ENCODE measurements around the gene IYD.
A peak's percentile ranks its signal among the peaks of the same experiment; 100 is the strongest.
"Not testable (repeated sequence)": the region's sequence is repeated elsewhere in the genome, so short reads cannot be mapped to it uniquely, and the experiment has no call there.

The IYD gene

GRCh38 chr6:150444308-150444707, 75.5 kb downstream of the IYD start:
- Histone ChIP-seq H3K9ac (ENCODE audit: insufficient read length) (no peak overlapping the region), H3K9me3 (ENCODE audit: low read depth, low read length) (no peaks in the 10 kb centered on the region), H3K27ac (no peak overlapping the region), H3K4me3 (no peak overlapping the region), H3K36me3 (ENCODE audit: insufficient read depth, low read length) (no peaks in the 10 kb centered on the region)
- TF ChIP-seq EZH2 (IDR thresholded peaks at IDR 0.05), result no peak
- TF ChIP-seq POLR2AphosphoS5 (IDR thresholded peaks at IDR 0.05; ENCODE audit: borderline replicate concordance, low read depth, low read length), result no peak
- no peak for TF ChIP-seq FOXP2 (optimal IDR thresholded peaks at IDR 0.05; ENCODE audit: control extremely low read depth, extremely low read length, insufficient read depth)
- DNase-seq (ENCODE audit: low read depth, low spot score), result no peak

DNA sequence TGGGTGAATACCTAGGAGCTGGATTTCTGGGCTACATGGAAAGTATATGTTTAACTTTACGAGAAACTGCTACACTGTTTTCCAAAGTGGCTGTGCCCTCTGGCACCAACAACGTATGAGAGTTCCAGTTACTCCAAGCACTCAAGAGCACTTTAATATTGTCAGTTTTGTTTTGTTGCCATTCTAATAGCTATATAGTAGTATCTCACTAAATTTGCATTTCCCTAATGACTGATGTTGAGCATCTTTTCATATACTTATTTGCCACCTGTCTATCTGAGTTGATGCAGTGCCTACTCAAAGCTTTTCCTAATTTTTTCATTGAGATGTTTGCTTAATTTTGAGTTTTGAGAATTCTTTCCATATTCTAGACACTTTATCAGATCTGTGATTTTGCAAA, 76.7 kb downstream of the IYD start:
- DNase-seq (ENCODE audit: low read depth, low spot score), result no peak
- TF ChIP-seq POLR2AphosphoS5 (IDR thresholded peaks at IDR 0.05; ENCODE audit: borderline replicate concordance, low read depth, low read length) (no peak), FOXP2 (optimal IDR thresholded peaks at IDR 0.05; ENCODE audit: control extremely low read depth, extremely low read length, insufficient read depth) (no peak), EZH2 (IDR thresholded peaks at IDR 0.05) (no peak)
- H3K36me3 ChIP-seq (ENCODE audit: insufficient read depth, low read length), result no peaks in the 10 kb centered on the region

GRCh38 chr6:150448221-150448620, 79.4 kb downstream of the IYD start:
- no peak for DNase-seq (ENCODE audit: low read depth, low spot score)
- Histone ChIP-seq H3K36me3 (ENCODE audit: insufficient read depth, low read length) (no peaks in the 10 kb centered on the region), H3K9me3 (ENCODE audit: low read depth, low read length) (no peaks in the 10 kb centered on the region), H3K9ac (ENCODE audit: insufficient read length) (no peak overlapping the region), H3K27ac (no peak overlapping the region), H3K4me3 (no peak overlapping the region)
- TF ChIP-seq FOXP2 (optimal IDR thresholded peaks at IDR 0.05; ENCODE audit: control extremely low read depth, extremely low read length, insufficient read depth) (no peak), POLR2AphosphoS5 (IDR thresholded peaks at IDR 0.05; ENCODE audit: borderline replicate concordance, low read depth, low read length) (no peak), EZH2 (IDR thresholded peaks at IDR 0.05) (no peak)

More for the DNA sequence above, 76.7 kb downstream of the IYD start:
- H3K27ac ChIP-seq, result no peak overlapping the region
- no peak overlapping the region for H3K9ac ChIP-seq (ENCODE audit: insufficient read length)
- no peaks in the 10 kb centered on the region for H3K9me3 ChIP-seq (ENCODE audit: low read depth, low read length)
- H3K4me3 ChIP-seq, result no peak overlapping the region

DNA sequence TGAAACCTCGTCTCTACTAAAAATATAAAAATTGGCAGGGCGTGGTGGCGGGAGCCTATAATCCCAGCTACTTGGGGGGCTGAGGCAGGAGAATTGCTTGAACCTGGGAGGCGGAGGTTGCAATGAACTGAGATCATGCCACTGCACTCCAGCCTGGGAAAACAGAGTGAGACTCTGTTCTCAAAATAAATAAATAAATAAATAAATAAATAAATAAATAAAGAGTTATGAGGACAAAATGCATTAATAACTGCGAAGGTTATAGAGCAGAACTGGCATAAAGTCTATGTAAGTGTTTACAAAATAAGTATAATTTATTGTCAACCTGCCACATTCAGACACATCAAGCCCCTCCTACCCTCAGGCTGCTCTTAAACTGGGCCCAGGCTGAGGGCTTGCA, 80.2 kb downstream of the IYD start:
- H3K9me3 ChIP-seq (ENCODE audit: low read depth, low read length); DNase-seq (ENCODE audit: low read depth, low spot score); H3K36me3 ChIP-seq (ENCODE audit: insufficient read depth, low read length); H3K27ac ChIP-seq; H3K9ac ChIP-seq (ENCODE audit: insufficient read length); H3K4me3 ChIP-seq: not testable (repeated sequence)

DNA sequence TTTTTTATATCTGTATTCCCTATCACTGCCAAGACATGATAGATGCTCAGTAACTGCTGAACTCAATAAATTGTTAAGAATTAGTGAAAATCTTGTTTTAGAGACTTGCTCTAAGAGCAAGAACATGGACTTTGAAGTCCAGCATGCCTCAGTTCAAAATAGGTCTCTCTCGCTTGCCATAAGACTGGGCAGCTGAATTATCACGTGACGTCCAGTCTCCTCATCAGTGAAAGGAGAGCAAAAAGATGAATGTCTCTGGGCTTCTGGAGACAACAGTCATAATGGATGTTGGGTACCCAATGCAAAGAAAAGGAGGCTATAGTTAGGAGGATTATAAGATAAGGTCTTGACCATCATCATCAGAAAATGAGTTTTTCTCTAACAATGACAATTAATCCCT, 82.1 kb downstream of the IYD start:
- H3K4me3 ChIP-seq, result no peak overlapping the region
- H3K36me3 ChIP-seq (ENCODE audit: insufficient read depth, low read length), result no peaks in the 10 kb centered on the region
- H3K27ac ChIP-seq, result no peak overlapping the region
- DNase-seq (ENCODE audit: low read depth, low spot score), result no peak
- no peaks in the 10 kb centered on the region for H3K9me3 ChIP-seq (ENCODE audit: low read depth, low read length)
- TF ChIP-seq EZH2 (IDR thresholded peaks at IDR 0.05), result no peak
- no peak for TF ChIP-seq POLR2AphosphoS5 (IDR thresholded peaks at IDR 0.05; ENCODE audit: borderline replicate concordance, low read depth, low read length)
- TF ChIP-seq FOXP2 (optimal IDR thresholded peaks at IDR 0.05; ENCODE audit: control extremely low read depth, extremely low read length, insufficient read depth), result no peak
- H3K9ac ChIP-seq (ENCODE audit: insufficient read length), result no peak overlapping the region

DNA sequence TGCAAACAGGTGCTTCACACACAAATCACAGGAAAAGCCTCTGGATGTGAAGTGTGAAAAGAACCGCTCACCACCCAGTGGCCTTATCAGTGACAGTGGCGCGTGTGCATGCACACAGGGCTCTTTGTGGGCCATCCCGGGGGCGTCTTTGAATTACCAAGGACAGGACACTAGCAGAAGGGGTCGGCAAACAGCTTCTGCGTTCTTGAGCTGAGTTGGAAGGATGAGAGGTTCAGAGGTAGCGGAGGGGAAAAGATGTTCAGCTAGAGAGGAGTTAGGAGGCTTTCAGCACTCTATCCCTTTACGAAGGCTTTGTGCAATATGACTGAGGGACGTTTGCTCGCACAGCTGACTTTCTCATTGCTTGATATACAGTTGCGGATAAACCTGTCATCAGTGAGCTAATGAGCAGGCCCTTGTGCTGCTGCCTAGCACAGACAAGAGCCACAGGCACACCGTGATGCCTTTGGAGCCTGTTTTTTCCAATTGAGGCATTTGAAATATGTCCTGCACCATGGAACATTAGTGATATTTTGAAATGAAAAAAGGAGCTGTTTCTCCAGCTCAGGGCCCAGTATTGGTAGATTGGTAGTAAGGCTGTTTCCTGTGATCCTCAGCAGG, 83.1 kb downstream of the IYD start:
- Histone ChIP-seq H3K9me3 (ENCODE audit: low read depth, low read length) (no peaks in the 10 kb centered on the region), H3K9ac (ENCODE audit: insufficient read length) (no peak overlapping the region), H3K27ac (peak overlapping the region; percentile 68), H3K36me3 (ENCODE audit: insufficient read depth, low read length) (no peaks in the 10 kb centered on the region), H3K4me3 (peak overlapping the region; percentile 20; the same call in 1 of the 2 replicates)
- TF ChIP-seq POLR2AphosphoS5 (IDR thresholded peaks at IDR 0.05; ENCODE audit: borderline replicate concordance, low read depth, low read length) (no peak), FOXP2 (optimal IDR thresholded peaks at IDR 0.05; ENCODE audit: control extremely low read depth, extremely low read length, insufficient read depth) (no peak), EZH2 (IDR thresholded peaks at IDR 0.05) (no peak)
- DNase-seq (ENCODE audit: low read depth, low spot score), result no peak

DNA sequence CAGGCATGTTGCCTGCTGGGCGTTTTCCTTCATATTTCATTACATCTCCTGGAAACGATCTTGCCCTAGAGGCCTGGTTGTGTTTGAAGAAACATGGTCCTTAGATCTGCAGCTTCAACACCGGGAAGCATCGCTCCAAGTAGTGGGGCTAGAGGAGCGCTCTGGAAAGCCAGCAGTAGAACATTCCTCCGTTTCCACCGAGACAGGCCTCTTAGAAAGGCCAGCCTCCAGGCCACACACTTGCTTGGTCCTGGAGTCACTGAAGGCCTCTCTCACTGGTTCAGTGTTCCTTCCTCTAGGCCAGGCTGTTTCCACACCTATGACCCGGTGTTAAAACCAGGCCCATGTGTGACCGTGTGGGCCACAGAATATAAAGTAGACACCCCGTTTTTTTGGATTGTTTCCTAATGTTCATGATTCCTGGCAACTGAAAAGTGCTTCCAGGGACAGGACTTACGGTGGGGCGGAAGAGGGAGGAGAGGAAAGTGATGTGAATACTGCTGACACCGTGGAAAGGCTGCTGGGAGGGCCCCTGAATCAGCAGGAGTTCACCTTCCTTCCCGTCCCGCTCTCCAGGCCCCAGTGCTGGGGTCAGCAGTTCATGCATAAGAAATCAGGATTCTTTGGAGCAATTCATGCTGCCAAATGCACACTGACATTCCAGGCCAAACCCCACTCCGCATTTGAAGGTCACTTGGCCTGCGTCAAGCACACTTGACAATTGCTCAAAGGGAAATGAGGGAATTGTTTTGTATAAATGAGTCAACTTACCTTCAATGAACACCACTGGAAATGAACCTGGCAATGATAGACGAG, 83.8 kb downstream of the IYD start:
- H3K9me3 ChIP-seq (ENCODE audit: low read depth, low read length), result no peaks in the 10 kb centered on the region
- peak; percentile 35 for DNase-seq (ENCODE audit: low read depth, low spot score)
- peak overlapping the region; percentile 68 for H3K27ac ChIP-seq
- no peak; the same call in 1 of the 2 replicates for TF ChIP-seq POLR2AphosphoS5 (IDR thresholded peaks at IDR 0.05; ENCODE audit: borderline replicate concordance, low read depth, low read length)
- no peak for TF ChIP-seq FOXP2 (optimal IDR thresholded peaks at IDR 0.05; ENCODE audit: control extremely low read depth, extremely low read length, insufficient read depth)
- no peak for TF ChIP-seq EZH2 (IDR thresholded peaks at IDR 0.05)
- H3K4me3 ChIP-seq, result peak overlapping the region; percentile 20; the same call in 1 of the 2 replicates
- no peak overlapping the region for H3K9ac ChIP-seq (ENCODE audit: insufficient read length)
- H3K36me3 ChIP-seq (ENCODE audit: insufficient read depth, low read length), result no peaks in the 10 kb centered on the region

DNA sequence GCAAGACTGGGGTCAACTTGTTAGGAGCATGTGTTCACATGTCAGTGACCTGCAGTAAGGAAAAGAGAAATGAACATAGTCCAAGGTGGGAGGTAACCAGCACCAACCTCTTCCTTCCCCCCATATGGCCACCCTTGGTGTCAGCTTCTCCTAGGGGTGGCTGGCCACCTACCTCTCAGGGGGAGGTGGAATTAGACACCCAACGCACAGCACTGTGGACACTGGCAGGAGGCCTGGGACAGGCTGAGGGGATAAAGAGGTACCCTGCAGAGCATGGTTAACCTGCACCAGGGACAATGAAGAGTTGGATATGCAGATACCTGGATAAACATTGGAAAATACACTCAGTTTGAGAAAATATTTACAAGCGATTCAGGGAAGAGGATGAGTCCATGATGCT, 84.5 kb downstream of the IYD start:
- H3K27ac ChIP-seq, result no peak overlapping the region
- no peak overlapping the region for H3K4me3 ChIP-seq
- TF ChIP-seq EZH2 (IDR thresholded peaks at IDR 0.05), result no peak
- TF ChIP-seq POLR2AphosphoS5 (IDR thresholded peaks at IDR 0.05; ENCODE audit: borderline replicate concordance, low read depth, low read length), result no peak
- no peak for TF ChIP-seq FOXP2 (optimal IDR thresholded peaks at IDR 0.05; ENCODE audit: control extremely low read depth, extremely low read length, insufficient read depth)
- no peaks in the 10 kb centered on the region for H3K36me3 ChIP-seq (ENCODE audit: insufficient read depth, low read length)
- no peak for DNase-seq (ENCODE audit: low read depth, low spot score)
- H3K9me3 ChIP-seq (ENCODE audit: low read depth, low read length), result no peaks in the 10 kb centered on the region
- no peak overlapping the region for H3K9ac ChIP-seq (ENCODE audit: insufficient read length)

Data from SK-N-MC (cell line).